Adipocyte (in vitro differentiated cells): Measurements from ENCODE around the gene RALY.

Experiments used
- DNase-seq: peaks from one replicate; pipeline ENCODE4 v3.0.0-alpha.2; 2015; ENCODE audit warnings: low read depth
- H3K27me3 ChIP-seq: replicated peaks from 2 replicates; pipeline ENCODE4 v1.7.0; 2013; ENCODE audit warnings: mild to moderate bottlenecking, low read length, moderate library complexity; ENCODE audit not compliant: control insufficient read depth, insufficient read depth
- H3K36me3 ChIP-seq: 2 replicates; pipeline ENCODE4 v1.7.0; 2013; ENCODE audit warnings: low read length, mild to moderate bottlenecking, moderate library complexity; ENCODE audit not compliant: control insufficient read depth, insufficient read depth, severe bottlenecking
- H3K4me1 ChIP-seq: 2 replicates; pipeline ENCODE4 v1.7.0; 2013; ENCODE audit warnings: mild to moderate bottlenecking, low read length, moderate library complexity; ENCODE audit not compliant: control insufficient read depth, insufficient read depth
- H3K4me3 ChIP-seq: 2 replicates; pipeline ENCODE4 v1.7.0; 2013; ENCODE audit warnings: mild to moderate bottlenecking, low read length, moderate library complexity
- H3K9ac ChIP-seq: 2 replicates; pipeline ENCODE4 v1.7.0; 2013; ENCODE audit warnings: mild to moderate bottlenecking, low read length, moderate library complexity
- H3K9me3 ChIP-seq: 2 replicates; pipeline ENCODE4 v1.7.0; 2013; ENCODE audit warnings: mild to moderate bottlenecking, low read length, moderate library complexity; ENCODE audit not compliant: control insufficient read depth

The RALY gene

GRCh38 chr20:34052414-34052813 lies 58.7 kb downstream of the RALY start:
- H3K4me1 ChIP-seq: peaks cover 11% of the 10 kb centered on the region
- H3K4me3 ChIP-seq: no peak overlapping the region
- H3K9me3 ChIP-seq: no peaks in the 10 kb centered on the region
- DNase-seq: no peak
- H3K9ac ChIP-seq: no peak overlapping the region
- no peaks in the 10 kb centered on the region for H3K36me3 ChIP-seq
- H3K27me3 ChIP-seq: no peaks in the 10 kb centered on the region

DNA sequence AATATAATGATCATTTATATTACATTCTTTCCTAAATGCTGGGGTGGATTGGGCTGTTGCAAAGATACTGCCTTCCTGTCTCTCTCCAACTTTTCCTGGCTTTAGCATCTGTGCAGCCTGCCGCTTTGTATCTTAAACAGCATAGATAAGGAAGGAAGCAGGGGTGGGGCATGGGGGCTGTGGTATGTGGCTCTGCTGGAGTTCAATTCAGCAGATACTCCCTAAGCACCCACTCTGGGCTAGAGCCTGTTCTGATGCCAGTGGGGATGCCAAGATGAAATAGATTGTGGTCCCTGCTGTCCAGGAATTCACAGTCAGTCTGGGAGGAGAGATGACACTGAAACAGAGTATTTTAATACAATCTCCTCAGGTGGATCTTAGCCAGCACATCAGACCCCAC lies 61.6 kb downstream of the RALY start:
- H3K4me3 ChIP-seq: no peak overlapping the region
- peaks cover 11% of the 10 kb centered on the region for H3K4me1 ChIP-seq
- no peak overlapping the region for H3K9ac ChIP-seq
- H3K27me3 ChIP-seq: no peaks in the 10 kb centered on the region
- no peak for DNase-seq
- no peaks in the 10 kb centered on the region for H3K36me3 ChIP-seq
- no peaks in the 10 kb centered on the region for H3K9me3 ChIP-seq

- DNase-seq: no peak
- Histone ChIP-seq H3K36me3 (no peaks in the 10 kb centered on the region), H3K9me3 (no peaks in the 10 kb centered on the region)
Measured at GRCh38 chr20:34058831-34059230, 65.1 kb downstream of the RALY start.

DNA sequence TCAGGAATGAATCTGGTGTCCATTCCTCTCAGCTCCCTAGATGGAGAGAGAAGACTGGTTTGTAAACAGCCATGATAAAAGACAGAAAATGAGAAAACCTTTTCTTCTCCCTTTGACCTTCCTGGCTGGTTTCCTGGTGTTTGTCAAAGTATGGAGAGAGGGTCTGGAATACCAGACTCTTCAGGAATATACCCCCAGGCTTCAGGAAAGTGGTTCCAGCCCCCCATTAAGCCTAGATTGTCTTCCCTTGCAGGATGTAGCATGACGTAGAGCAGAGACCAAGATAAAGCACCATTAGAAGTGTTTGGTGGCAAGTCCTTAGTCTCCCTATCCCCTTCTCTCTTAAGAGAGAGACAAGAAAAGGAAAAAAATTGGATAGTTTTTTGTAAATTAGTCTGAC lies 67.3 kb downstream of the RALY start:
- Histone ChIP-seq H3K27me3 (no peaks in the 10 kb centered on the region), H3K4me1 (peaks cover 24% of the 10 kb centered on the region), H3K4me3 (no peak overlapping the region), H3K36me3 (no peaks in the 10 kb centered on the region), H3K9ac (no peak overlapping the region), H3K9me3 (no peaks in the 10 kb centered on the region)
- no peak for DNase-seq

More at GRCh38 chr20:34058831-34059230, 65.1 kb downstream of the RALY start:
- H3K4me3 ChIP-seq: no peak overlapping the region
- peaks cover 15% of the 10 kb centered on the region for H3K4me1 ChIP-seq
- H3K9ac ChIP-seq: no peak overlapping the region
- H3K27me3 ChIP-seq: no peaks in the 10 kb centered on the region

- DNase-seq: no peak
- H3K36me3 ChIP-seq: no peaks in the 10 kb centered on the region
- H3K4me3 ChIP-seq: no peak overlapping the region
- no peaks in the 10 kb centered on the region for H3K9me3 ChIP-seq
- peaks cover 24% of the 10 kb centered on the region for H3K4me1 ChIP-seq
- no peak overlapping the region for H3K9ac ChIP-seq
- H3K27me3 ChIP-seq: no peaks in the 10 kb centered on the region
Measured at GRCh38 chr20:34061695-34062094, 68.0 kb downstream of the RALY start.

DNA sequence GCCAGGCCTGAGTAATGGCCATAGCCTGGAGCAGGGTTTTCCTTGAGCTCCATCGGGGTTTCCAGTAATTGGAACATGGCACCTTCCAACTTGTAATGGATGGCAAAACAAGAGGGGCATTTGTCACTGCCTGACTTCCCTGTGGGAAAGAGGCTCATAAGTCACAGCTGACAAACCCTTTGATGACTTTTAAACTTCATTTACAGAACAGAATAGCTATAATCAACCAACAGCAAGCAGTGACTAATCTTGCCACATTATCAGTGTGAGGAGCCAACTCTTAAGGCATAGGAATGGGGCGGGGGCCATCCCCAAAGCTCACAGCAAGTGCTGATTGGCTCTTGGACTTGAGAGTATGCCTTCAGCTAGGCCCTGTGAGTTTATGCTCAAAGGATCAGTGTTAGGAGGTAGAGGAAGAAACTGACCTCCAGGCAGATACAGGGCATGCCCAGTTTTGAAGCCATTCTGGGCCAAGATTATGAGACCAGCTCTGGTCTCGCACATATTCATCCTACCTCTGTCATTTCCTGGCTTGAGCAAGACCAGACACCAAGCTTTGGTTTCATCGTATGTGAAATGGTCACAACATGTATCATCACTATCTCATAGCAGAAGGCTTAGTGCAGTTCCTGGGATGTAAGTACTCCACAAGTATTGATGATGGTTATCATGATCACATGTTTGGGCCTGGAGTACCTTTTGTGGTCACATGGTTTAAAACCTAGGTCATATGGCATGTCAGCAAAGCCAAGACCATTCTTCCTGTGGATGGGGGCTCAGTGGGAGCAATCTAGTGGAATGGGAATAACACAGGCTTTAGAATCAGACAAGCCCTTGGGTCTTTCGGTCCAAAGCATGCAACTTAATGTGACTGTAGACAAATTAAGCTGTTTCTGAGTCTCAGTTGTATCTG lies 69.1 kb downstream of the RALY start:
- peaks cover 28% of the 10 kb centered on the region for H3K4me1 ChIP-seq

GRCh38 chr20:34064286-34064685 lies 70.6 kb downstream of the RALY start:
- no peak for DNase-seq
- H3K4me1 ChIP-seq: peaks cover 28% of the 10 kb centered on the region
- no peak overlapping the region for H3K4me3 ChIP-seq
- no peaks in the 10 kb centered on the region for H3K27me3 ChIP-seq
- no peaks in the 10 kb centered on the region for H3K9me3 ChIP-seq
- H3K36me3 ChIP-seq: no peaks in the 10 kb centered on the region
- H3K9ac ChIP-seq: no peak overlapping the region

More for the DNA sequence above, 69.1 kb downstream of the RALY start:
- Histone ChIP-seq H3K9me3 (no peaks in the 10 kb centered on the region), H3K36me3 (no peaks in the 10 kb centered on the region), H3K27me3 (no peaks in the 10 kb centered on the region), H3K9ac (no peak overlapping the region), H3K4me3 (no peak overlapping the region)
- DNase-seq: no peak

DNA sequence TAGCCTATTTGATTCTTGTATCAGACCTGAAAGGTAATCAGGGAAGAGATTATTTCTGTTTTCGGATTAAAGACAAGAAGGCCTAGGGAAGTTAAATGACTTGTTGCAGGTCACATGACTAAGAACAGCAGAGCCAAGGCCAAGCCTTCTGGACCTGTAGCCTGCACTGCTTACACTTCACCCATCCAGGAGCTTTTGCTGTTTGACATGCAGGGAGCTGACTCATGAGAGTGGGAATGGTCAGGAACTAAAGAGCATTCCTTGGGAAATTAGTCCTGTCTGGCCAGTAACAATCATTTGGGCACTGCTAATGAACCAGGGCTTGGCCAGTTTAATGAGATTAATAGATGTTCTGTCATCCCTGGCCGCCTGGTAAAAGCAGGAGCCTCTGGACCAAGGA lies 71.5 kb downstream of the RALY start:
- DNase-seq: peak; percentile 35
- Histone ChIP-seq H3K4me3 (no peak overlapping the region), H3K27me3 (no peaks in the 10 kb centered on the region), H3K9ac (no peak overlapping the region), H3K4me1 (peaks cover 34% of the 10 kb centered on the region), H3K9me3 (no peaks in the 10 kb centered on the region), H3K36me3 (no peaks in the 10 kb centered on the region)

GRCh38 chr20:34066476-34067090 lies 72.9 kb downstream of the RALY start:
- Histone ChIP-seq H3K9ac (no peak overlapping the region), H3K27me3 (no peaks in the 10 kb centered on the region), H3K4me3 (no peak overlapping the region), H3K9me3 (no peaks in the 10 kb centered on the region), H3K4me1 (peaks cover 27% of the 10 kb centered on the region), H3K36me3 (no peaks in the 10 kb centered on the region)
- peak; percentile 82 for DNase-seq

GRCh38 chr20:34068001-34068400 lies 74.3 kb downstream of the RALY start:
- Histone ChIP-seq H3K9ac (no peak overlapping the region), H3K4me1 (peaks cover 19% of the 10 kb centered on the region), H3K27me3 (no peaks in the 10 kb centered on the region), H3K9me3 (no peaks in the 10 kb centered on the region), H3K36me3 (peaks cover 4% of the 10 kb centered on the region), H3K4me3 (no peak overlapping the region)
- DNase-seq: no peak

- peak; percentile 90 for DNase-seq
Measured at GRCh38 chr20:34069341-34070078, 75.8 kb downstream of the RALY start.

More at GRCh38 chr20:34069341-34070078, 75.8 kb downstream of the RALY start:
- Histone ChIP-seq H3K27me3 (no peaks in the 10 kb centered on the region), H3K4me1 (peaks cover 18% of the 10 kb centered on the region), H3K9me3 (no peaks in the 10 kb centered on the region), H3K4me3 (no peak overlapping the region), H3K36me3 (peaks cover 14% of the 10 kb centered on the region), H3K9ac (no peak overlapping the region)
